Measurements from ENCODE around the gene ATP1A1.

- TF ChIP-seq CTCF (IDR thresholded peaks at IDR 0.05; ENCODE audit: low read length): no peak
- TF ChIP-seq EZH2 (optimal IDR thresholded peaks at IDR 0.05; ENCODE audit: low read depth, low read length): no peak
These were observed 7.2 kb upstream of the ATP1A1 start for GRCh38 chr1:116365857-116366256.

Data from MM.1S (cell line).